Stimulated activated CD4-positive, alpha-beta T cell treated with anti-CD3 and anti-CD28 coated beads, Interleukin-1b, Interleukin-23, amount 100 ng/mL, for 24 hours (primary cell): ENCODE measurements around the gene MFNG.

Experiments used
- DNase-seq, 4 experiments: peaks; one replicate each; pipeline ENCODE4 v3.0.0-alpha.2; 2020; ENCODE audit warnings: low read depth in 4 of 4, low spot score in 1 of 4

Gene MFNG

GRCh38 chr22:37514526-37515051, 28.4 kb upstream of the MFNG start:
- DNase-seq, result no peak

GRCh38 chr22:37511395-37512104, 25.4 kb upstream of the MFNG start:
- DNase-seq, result no peak

GRCh38 chr22:37510091-37510490, 23.9 kb upstream of the MFNG start:
- DNase-seq, result no peak

GRCh38 chr22:37509059-37509860, 23.1 kb upstream of the MFNG start:
- DNase-seq, result no peak

- DNase-seq, result no peak
Measured at GRCh38 chr22:37508431-37508992, 22.3 kb upstream of the MFNG start.

- no peak for DNase-seq
Measured at GRCh38 chr22:37507731-37508130, 21.5 kb upstream of the MFNG start.

GRCh38 chr22:37505989-37506388, 19.8 kb upstream of the MFNG start:
- no peak for DNase-seq

- no peak for DNase-seq
Measured at GRCh38 chr22:37505565-37505964, 19.4 kb upstream of the MFNG start.

GRCh38 chr22:37504964-37505363, 18.8 kb upstream of the MFNG start:
- no peak for DNase-seq

- DNase-seq, result no peak
Measured at GRCh38 chr22:37503850-37504249, 17.7 kb upstream of the MFNG start.

GRCh38 chr22:37503183-37503683, 17.0 kb upstream of the MFNG start:
- DNase-seq, result no peak

- DNase-seq, result no peak
Measured at GRCh38 chr22:37502342-37503182, 16.4 kb upstream of the MFNG start.

- no peak for DNase-seq
Measured at GRCh38 chr22:37501610-37502341, 15.6 kb upstream of the MFNG start.

- DNase-seq, result no peak
Measured at GRCh38 chr22:37500745-37501609, 14.8 kb upstream of the MFNG start.

GRCh38 chr22:37499789-37500540, 13.8 kb upstream of the MFNG start:
- no peak for DNase-seq

GRCh38 chr22:37499027-37499707, 13.0 kb upstream of the MFNG start:
- DNase-seq, result no peak

GRCh38 chr22:37498289-37498909, 12.2 kb upstream of the MFNG start:
- DNase-seq, result peak; percentile 29 to 58 (median 40)
